GM12878 (cell line): Measurements from ENCODE around the gene B3GNT9. TPM values are rescaled to one million over a fixed set of nuclear protein-coding genes. Genes with fewer than 3 reads are reported as not detected.
A peak's percentile ranks its signal among the peaks of the same experiment; 100 is the strongest.

ENCODE experiments used
- BACH1 ChIP-seq: fragments of 450-650 bp; IDR thresholded peaks from 2 replicates; pipeline ENCODE4 v1.6.1; 2017; ENCODE audit warnings: mild to moderate bottlenecking, borderline replicate concordance
- GABPA ChIP-seq: IDR thresholded peaks from 2 replicates; pipeline ENCODE4 v1.6.1; 2014; ENCODE audit warnings: antibody characterized with exemption, low read depth, mild to moderate bottlenecking, inconsistent platforms
- HDGF ChIP-seq: fragments of 450-650 bp; IDR thresholded peaks from 2 replicates; pipeline ENCODE4 v1.6.1; 2016; ENCODE audit warnings: antibody characterized with exemption
- IKZF1 ChIP-seq: fragments of 450-650 bp; conservative IDR thresholded peaks from 2 replicates; pipeline ENCODE4 v1.6.1; 2017; ENCODE audit warnings: antibody characterized with exemption, mild to moderate bottlenecking
- POLR2A ChIP-seq: IDR thresholded peaks from 2 replicates; pipeline ENCODE4 v1.6.1; 2011; ENCODE audit warnings: low read depth, mild to moderate bottlenecking, low read length
- POLR2AphosphoS2 ChIP-seq: IDR thresholded peaks from 2 replicates; pipeline ENCODE4 v1.6.1; 2011; ENCODE audit warnings: low read depth, mild to moderate bottlenecking, low read length, improper control_type of control experiment, moderate library complexity
- TAF1 ChIP-seq: IDR thresholded peaks from 2 replicates; pipeline ENCODE4 v1.6.1; 2011; ENCODE audit warnings: mild to moderate bottlenecking, low read depth, low read length, borderline replicate concordance
- TCF12 ChIP-seq: IDR thresholded peaks from 2 replicates; pipeline ENCODE4 v1.6.1; 2011; ENCODE audit warnings: low read depth, mild to moderate bottlenecking, low read length
- YY1 ChIP-seq: IDR thresholded peaks from 2 replicates; pipeline ENCODE4 v1.6.1; 2011; ENCODE audit warnings: low read depth, mild to moderate bottlenecking, low read length
- ZNF217 ChIP-seq: fragments of 450-650 bp; IDR thresholded peaks from 2 replicates; pipeline ENCODE4 v1.6.1; 2017; ENCODE audit warnings: antibody characterized with exemption, mild to moderate bottlenecking
- polyA plus RNA-seq, 11 experiments: library from polyadenylated mRNA; depleted of rRNA in 4 of 11; unstranded in 6 of 11; stranded (reverse) in 5 of 11; fragments of >200 nt; fragmentation: Nextera tagmentation in 4 of 11; fragmentation: Illumina TruSeq in 1 of 11; extraction: Ambion mirVana in 4 of 11; extraction: Trizol in 1 of 11; gene quantifications; 1 replicate in 1 of 11; 2 replicates in 10 of 11; pipeline versions ENCODE4 v1.2.1 to v1.2.3, GENCODE V29; 2011 to 2016; ENCODE audit warnings: inconsistent platforms in 2 of 11, missing spikeins in 2 of 11, low read depth in 1 of 11
- total RNA-seq, 4 experiments: library from RNA; depleted of rRNA in 3 of 4; stranded (reverse); fragments of >200 nt in 3 of 4; fragmentation: Illumina TruSeq in 1 of 4; extraction: Trizol in 1 of 4; gene quantifications; 2 replicates each; pipeline versions ENCODE4 v1.2.1 to v1.2.3, GENCODE V29; 2013 to 2021
- TF ChIP-seq, protein P1 (sequence below): fragments of 450-650 bp; formaldehyde crosslinking; IDR thresholded peaks from 2 replicates; pipeline ENCODE4 v1.4.0; 2020; ENCODE audit warnings: mild to moderate bottlenecking, moderate library complexity
- TF ChIP-seq, protein P2 (sequence below): IDR thresholded peaks from 2 replicates; pipeline ENCODE4 v1.6.1; 2012; ENCODE audit warnings: low read depth, low read length, improper control_type of control experiment
- TF ChIP-seq, protein P3 (sequence below): IDR thresholded peaks from 2 replicates; pipeline ENCODE4 v1.6.1; 2011; ENCODE audit warnings: low read depth, mild to moderate bottlenecking, low read length, moderate library complexity, borderline replicate concordance; ENCODE audit errors: extremely low read depth
- TF ChIP-seq, protein P4 (sequence below): IDR thresholded peaks from 2 replicates; pipeline ENCODE4 v1.6.1; 2012; ENCODE audit warnings: mild to moderate bottlenecking, low read depth, low read length

B3GNT9 gene
- total and polyA plus RNA-seq, 10 of the 15 experiments (the other 5 are each of a cell fraction or from before 2014, with no cell fraction given): 0.08 to 5.0 (median 1.9) TPM

DNA sequence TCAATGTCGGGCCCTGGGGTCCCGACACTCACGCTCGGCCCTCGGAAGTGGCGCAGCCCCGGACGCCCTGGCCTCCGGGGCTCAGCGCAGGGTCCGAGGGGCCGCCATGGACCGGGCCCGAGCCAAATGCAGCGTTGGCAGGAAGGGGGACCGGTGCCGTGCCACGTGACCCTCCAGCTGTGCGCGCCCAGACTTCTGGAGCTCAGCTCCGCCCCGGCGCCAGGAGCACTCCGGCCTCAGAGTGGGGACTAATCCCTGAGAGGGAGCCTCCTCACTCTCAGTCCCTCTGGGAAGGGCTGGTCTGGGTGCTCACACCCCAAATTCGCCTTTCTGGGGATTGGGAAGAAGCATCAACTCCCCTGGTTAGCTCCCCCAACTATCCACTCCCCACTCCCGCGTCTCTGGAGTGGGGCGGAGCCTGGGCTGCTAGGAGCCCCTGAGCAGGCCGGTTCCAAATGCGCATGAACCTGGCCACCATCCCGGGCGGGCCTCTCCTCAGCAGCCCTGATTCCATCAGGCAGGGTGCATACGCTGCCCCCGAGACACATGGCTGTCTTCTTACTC, at the start of gene B3GNT9 (continued):
- TF ChIP-seq ZNF217: no peak
- 0 out of 2 replicates have a peak, but pooled peaks have one; percentile 4 for TF ChIP-seq TAF1
- peak; percentile 16; the same call in 1 of the 2 replicates for TF ChIP-seq BACH1
- no peak for TF ChIP-seq GABPA
- TF ChIP-seq, protein P1, sequence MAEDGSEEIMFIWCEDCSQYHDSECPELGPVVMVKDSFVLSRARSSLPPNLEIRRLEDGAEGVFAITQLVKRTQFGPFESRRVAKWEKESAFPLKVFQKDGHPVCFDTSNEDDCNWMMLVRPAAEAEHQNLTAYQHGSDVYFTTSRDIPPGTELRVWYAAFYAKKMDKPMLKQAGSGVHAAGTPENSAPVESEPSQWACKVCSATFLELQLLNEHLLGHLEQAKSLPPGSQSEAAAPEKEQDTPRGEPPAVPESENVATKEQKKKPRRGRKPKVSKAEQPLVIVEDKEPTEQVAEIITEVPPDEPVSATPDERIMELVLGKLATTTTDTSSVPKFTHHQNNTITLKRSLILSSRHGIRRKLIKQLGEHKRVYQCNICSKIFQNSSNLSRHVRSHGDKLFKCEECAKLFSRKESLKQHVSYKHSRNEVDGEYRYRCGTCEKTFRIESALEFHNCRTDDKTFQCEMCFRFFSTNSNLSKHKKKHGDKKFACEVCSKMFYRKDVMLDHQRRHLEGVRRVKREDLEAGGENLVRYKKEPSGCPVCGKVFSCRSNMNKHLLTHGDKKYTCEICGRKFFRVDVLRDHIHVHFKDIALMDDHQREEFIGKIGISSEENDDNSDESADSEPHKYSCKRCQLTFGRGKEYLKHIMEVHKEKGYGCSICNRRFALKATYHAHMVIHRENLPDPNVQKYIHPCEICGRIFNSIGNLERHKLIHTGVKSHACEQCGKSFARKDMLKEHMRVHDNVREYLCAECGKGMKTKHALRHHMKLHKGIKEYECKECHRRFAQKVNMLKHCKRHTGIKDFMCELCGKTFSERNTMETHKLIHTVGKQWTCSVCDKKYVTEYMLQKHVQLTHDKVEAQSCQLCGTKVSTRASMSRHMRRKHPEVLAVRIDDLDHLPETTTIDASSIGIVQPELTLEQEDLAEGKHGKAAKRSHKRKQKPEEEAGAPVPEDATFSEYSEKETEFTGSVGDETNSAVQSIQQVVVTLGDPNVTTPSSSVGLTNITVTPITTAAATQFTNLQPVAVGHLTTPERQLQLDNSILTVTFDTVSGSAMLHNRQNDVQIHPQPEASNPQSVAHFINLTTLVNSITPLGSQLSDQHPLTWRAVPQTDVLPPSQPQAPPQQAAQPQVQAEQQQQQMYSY: no peak
- TF ChIP-seq IKZF1: no peak
- TF ChIP-seq, protein P2, sequence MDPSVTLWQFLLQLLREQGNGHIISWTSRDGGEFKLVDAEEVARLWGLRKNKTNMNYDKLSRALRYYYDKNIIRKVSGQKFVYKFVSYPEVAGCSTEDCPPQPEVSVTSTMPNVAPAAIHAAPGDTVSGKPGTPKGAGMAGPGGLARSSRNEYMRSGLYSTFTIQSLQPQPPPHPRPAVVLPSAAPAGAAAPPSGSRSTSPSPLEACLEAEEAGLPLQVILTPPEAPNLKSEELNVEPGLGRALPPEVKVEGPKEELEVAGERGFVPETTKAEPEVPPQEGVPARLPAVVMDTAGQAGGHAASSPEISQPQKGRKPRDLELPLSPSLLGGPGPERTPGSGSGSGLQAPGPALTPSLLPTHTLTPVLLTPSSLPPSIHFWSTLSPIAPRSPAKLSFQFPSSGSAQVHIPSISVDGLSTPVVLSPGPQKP: no peak
- peak; percentile 72 for TF ChIP-seq POLR2A
- 0 out of 2 replicates have a peak, but pooled peaks have one; percentile 6 for TF ChIP-seq TCF12
- TF ChIP-seq, protein P3, sequence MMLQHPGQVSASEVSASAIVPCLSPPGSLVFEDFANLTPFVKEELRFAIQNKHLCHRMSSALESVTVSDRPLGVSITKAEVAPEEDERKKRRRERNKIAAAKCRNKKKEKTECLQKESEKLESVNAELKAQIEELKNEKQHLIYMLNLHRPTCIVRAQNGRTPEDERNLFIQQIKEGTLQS: peak; percentile 66; the same call in 1 of the 2 replicates
- 0 out of 2 replicates have a peak, but pooled peaks have one; percentile 49 for TF ChIP-seq POLR2AphosphoS2
- TF ChIP-seq YY1: 0 out of 2 replicates have a peak, but pooled peaks have one; percentile 41
- no peak for TF ChIP-seq HDGF
- TF ChIP-seq, protein P4, sequence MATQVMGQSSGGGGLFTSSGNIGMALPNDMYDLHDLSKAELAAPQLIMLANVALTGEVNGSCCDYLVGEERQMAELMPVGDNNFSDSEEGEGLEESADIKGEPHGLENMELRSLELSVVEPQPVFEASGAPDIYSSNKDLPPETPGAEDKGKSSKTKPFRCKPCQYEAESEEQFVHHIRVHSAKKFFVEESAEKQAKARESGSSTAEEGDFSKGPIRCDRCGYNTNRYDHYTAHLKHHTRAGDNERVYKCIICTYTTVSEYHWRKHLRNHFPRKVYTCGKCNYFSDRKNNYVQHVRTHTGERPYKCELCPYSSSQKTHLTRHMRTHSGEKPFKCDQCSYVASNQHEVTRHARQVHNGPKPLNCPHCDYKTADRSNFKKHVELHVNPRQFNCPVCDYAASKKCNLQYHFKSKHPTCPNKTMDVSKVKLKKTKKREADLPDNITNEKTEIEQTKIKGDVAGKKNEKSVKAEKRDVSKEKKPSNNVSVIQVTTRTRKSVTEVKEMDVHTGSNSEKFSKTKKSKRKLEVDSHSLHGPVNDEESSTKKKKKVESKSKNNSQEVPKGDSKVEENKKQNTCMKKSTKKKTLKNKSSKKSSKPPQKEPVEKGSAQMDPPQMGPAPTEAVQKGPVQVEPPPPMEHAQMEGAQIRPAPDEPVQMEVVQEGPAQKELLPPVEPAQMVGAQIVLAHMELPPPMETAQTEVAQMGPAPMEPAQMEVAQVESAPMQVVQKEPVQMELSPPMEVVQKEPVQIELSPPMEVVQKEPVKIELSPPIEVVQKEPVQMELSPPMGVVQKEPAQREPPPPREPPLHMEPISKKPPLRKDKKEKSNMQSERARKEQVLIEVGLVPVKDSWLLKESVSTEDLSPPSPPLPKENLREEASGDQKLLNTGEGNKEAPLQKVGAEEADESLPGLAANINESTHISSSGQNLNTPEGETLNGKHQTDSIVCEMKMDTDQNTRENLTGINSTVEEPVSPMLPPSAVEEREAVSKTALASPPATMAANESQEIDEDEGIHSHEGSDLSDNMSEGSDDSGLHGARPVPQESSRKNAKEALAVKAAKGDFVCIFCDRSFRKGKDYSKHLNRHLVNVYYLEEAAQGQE: no peak
